ENCODE data around the gene SPAG9.

SPAG9 gene

DNA sequence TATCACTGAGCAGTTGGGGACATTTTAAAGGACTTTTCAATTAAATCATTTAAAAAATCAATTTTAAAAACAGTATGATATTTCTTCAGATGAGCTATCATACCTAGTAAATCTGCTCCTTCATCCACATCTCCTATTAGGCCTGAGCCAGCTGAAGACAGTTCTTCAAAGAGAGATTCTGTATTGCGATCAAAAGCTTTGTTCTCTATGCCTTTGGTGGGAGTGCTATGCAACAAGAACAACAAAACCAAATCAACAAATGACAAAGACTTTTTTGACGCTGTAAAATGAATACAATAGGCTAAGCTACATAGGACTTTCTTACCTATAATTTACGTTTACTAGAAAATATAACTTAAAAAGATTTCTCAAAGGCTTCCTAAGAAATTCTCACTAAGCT lies 106.5 kb downstream of the SPAG9 start:
- TF ChIP-seq FOXK2 (IDR thresholded peaks at IDR 0.05) (no peak), NFRKB (IDR thresholded peaks at IDR 0.05) (no peak), CTBP1 (IDR thresholded peaks at IDR 0.05; ENCODE audit: borderline replicate concordance) (no peak), SP1 (IDR thresholded peaks at IDR 0.05) (no peak), FOXA1 (IDR thresholded peaks at IDR 0.05) (no peak), LEF1 (IDR thresholded peaks at IDR 0.05; ENCODE audit: borderline replicate concordance) (no peak), FOXM1 (IDR thresholded peaks at IDR 0.05; ENCODE audit: borderline replicate concordance) (no peak), ARNT (IDR thresholded peaks at IDR 0.05) (no peak), ZNF384 (IDR thresholded peaks at IDR 0.05) (no peak), ELF4 (IDR thresholded peaks at IDR 0.05) (no peak), BHLHE40 (IDR thresholded peaks at IDR 0.05; ENCODE audit: borderline replicate concordance) (no peak), SUZ12 (IDR thresholded peaks at IDR 0.05) (no peak), L3MBTL2 (conservative IDR thresholded peaks at IDR 0.05) (no peak), TARDBP (IDR thresholded peaks at IDR 0.05) (no peak), HDGF (IDR thresholded peaks at IDR 0.05; ENCODE audit: borderline replicate concordance) (no peak)
- TF ChIP-seq, protein P1, sequence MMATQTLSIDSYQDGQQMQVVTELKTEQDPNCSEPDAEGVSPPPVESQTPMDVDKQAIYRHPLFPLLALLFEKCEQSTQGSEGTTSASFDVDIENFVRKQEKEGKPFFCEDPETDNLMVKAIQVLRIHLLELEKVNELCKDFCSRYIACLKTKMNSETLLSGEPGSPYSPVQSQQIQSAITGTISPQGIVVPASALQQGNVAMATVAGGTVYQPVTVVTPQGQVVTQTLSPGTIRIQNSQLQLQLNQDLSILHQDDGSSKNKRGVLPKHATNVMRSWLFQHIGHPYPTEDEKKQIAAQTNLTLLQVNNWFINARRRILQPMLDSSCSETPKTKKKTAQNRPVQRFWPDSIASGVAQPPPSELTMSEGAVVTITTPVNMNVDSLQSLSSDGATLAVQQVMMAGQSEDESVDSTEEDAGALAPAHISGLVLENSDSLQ (IDR thresholded peaks at IDR 0.05), result no peak
- CTCF ChIA-PET, result interaction anchor here (0.9 to 1.6 kb wide), 5 partner anchors 14 to 139 kb away, joined by 3 to 5 read pairs (median 3); partner anchors contain the start of gene NME1
- POLR2A ChIA-PET, result interaction anchor here (1.8 kb wide), 1 partner anchor 148 kb away, joined by 4 read pairs; the partner anchor contains the start of gene TOB1
- DNase-seq (ENCODE audit: extremely low spot score), result no peak

DNA sequence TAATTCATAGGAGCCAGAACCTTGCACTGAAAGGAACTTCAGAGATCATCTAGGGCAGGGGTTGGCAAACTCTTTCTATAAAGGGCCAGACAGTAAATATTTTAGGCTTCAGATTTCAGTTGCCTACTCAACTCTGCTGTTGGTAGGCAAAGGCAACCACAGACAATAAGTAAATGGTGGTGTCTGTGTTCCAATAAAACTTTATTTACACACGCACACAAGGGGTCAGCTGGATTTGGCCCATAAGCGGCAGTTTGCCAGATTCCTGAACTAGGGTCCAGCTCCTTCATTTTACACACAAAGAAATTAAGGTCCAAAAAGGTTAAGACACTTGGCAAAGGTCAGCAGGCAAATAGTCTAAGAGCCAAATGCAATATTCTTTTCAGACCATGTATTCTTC lies 107.3 kb downstream of the SPAG9 start:
- TF ChIP-seq FOXM1 (IDR thresholded peaks at IDR 0.05; ENCODE audit: borderline replicate concordance) (no peak), SUZ12 (IDR thresholded peaks at IDR 0.05) (no peak), ARNT (IDR thresholded peaks at IDR 0.05) (no peak), ELF4 (IDR thresholded peaks at IDR 0.05) (no peak), FOXK2 (IDR thresholded peaks at IDR 0.05) (no peak), SP1 (IDR thresholded peaks at IDR 0.05) (no peak), LEF1 (IDR thresholded peaks at IDR 0.05; ENCODE audit: borderline replicate concordance) (no peak), L3MBTL2 (conservative IDR thresholded peaks at IDR 0.05) (no peak), TARDBP (IDR thresholded peaks at IDR 0.05) (no peak)
- ChIA-PET CTCF (no interaction called here), POLR2A (no interaction called here)
- no peak for DNase-seq (ENCODE audit: extremely low spot score)

DNA sequence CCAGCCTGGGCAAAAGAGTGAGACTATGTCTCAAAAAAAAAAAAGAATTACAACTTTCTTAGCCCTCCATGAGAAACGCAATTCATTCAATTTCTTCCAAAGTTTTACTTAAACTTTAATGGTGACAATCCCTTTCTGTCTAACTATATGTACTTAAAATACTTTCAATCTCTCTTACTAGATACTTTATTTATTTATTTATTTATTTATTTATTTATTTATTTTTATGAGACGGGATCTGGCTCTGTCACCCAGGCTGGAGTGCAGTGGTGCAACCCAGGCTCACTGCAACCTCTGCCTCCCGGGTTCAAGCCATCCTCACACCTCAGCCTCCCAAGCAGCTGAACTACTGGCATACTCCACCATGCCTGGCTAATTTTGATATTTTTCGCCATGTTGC lies 108.1 kb downstream of the SPAG9 start:
- CTCF ChIA-PET, result no interaction called here
- no peak for DNase-seq (ENCODE audit: extremely low spot score)
- TF ChIP-seq ARNT (IDR thresholded peaks at IDR 0.05), result no peak
- TF ChIP-seq HDGF (IDR thresholded peaks at IDR 0.05; ENCODE audit: borderline replicate concordance), result no peak
- no peak for TF ChIP-seq NFRKB (IDR thresholded peaks at IDR 0.05)
- TF ChIP-seq SP1 (IDR thresholded peaks at IDR 0.05), result no peak
- TF ChIP-seq L3MBTL2 (conservative IDR thresholded peaks at IDR 0.05), result no peak
- no peak for TF ChIP-seq SUZ12 (IDR thresholded peaks at IDR 0.05)
- TF ChIP-seq CTBP1 (IDR thresholded peaks at IDR 0.05; ENCODE audit: borderline replicate concordance), result no peak
- no peak for TF ChIP-seq FOXM1 (IDR thresholded peaks at IDR 0.05; ENCODE audit: borderline replicate concordance)
- TF ChIP-seq ELF4 (IDR thresholded peaks at IDR 0.05), result no peak
- no peak for TF ChIP-seq FOXA1 (IDR thresholded peaks at IDR 0.05)
- no peak for TF ChIP-seq FOXK2 (IDR thresholded peaks at IDR 0.05)
- no peak for TF ChIP-seq LEF1 (IDR thresholded peaks at IDR 0.05; ENCODE audit: borderline replicate concordance)
- no peak for TF ChIP-seq TARDBP (IDR thresholded peaks at IDR 0.05)
- TF ChIP-seq BHLHE40 (IDR thresholded peaks at IDR 0.05; ENCODE audit: borderline replicate concordance), result no peak
- TF ChIP-seq, protein P1 (IDR thresholded peaks at IDR 0.05), result no peak
- POLR2A ChIA-PET, result no interaction called here

DNA sequence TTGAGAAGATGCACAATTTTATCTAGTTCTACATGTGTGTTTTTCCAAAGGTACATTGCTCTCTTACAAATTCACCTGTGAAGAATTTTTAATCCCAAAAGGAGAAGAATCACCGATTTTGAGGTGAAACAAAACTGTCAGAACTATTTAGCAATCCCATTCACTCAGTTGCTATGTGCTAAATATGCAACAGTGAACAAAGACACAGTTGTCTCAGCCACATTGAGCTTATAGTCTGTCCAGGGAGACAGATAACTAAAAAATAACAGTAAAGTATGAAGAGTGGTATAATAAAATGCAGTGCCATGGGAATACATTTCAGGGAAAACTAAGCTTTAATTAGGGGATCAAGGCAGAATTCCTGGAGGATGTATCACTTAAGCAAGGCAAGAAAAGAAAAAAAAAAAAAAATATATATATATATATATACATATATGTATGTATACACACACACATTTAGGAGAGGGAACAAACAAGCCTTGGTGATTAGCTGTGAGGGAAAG lies 110.4 kb downstream of the SPAG9 start:
- no peak for DNase-seq (ENCODE audit: extremely low spot score)
- ChIA-PET POLR2A (no interaction called here), CTCF (interaction anchor here (1.3 kb wide), 1 partner anchor 143 kb away, joined by 3 read pairs; the partner anchor contains the start of gene NME1)
- TF ChIP-seq HDGF (IDR thresholded peaks at IDR 0.05; ENCODE audit: borderline replicate concordance) (no peak), ELF4 (IDR thresholded peaks at IDR 0.05) (no peak), FOXM1 (IDR thresholded peaks at IDR 0.05; ENCODE audit: borderline replicate concordance) (no peak), L3MBTL2 (conservative IDR thresholded peaks at IDR 0.05) (no peak), SUZ12 (IDR thresholded peaks at IDR 0.05) (no peak), FOXA1 (IDR thresholded peaks at IDR 0.05) (no peak), SP1 (IDR thresholded peaks at IDR 0.05) (no peak), ARNT (IDR thresholded peaks at IDR 0.05) (no peak), BHLHE40 (IDR thresholded peaks at IDR 0.05; ENCODE audit: borderline replicate concordance) (no peak), FOXK2 (IDR thresholded peaks at IDR 0.05) (no peak), NFRKB (IDR thresholded peaks at IDR 0.05) (no peak), CTBP1 (IDR thresholded peaks at IDR 0.05; ENCODE audit: borderline replicate concordance) (no peak)

DNA sequence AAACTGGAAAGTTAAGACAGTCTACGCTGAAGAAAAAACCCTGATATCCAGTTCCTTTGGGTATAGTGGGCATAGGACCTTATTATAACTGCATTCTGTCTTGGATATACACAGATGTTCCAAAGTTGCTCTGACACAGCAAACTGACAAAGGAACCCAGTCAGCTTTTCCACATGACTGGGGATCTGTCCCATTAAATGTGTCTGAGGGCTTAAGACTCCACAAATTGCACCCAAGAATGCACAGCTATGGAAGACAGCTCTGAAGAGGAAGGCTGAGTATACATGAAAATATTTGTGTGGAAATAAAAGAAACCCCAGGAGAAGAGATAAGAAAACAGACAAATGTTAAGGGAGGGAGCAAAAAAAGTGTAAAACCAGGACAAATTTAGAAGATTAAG lies 114.1 kb downstream of the SPAG9 start:
- TF ChIP-seq FOXK2 (IDR thresholded peaks at IDR 0.05), result no peak
- TF ChIP-seq HDGF (IDR thresholded peaks at IDR 0.05; ENCODE audit: borderline replicate concordance), result no peak
- no peak for TF ChIP-seq SUZ12 (IDR thresholded peaks at IDR 0.05)
- no peak for TF ChIP-seq FOXA1 (IDR thresholded peaks at IDR 0.05)
- TF ChIP-seq NFRKB (IDR thresholded peaks at IDR 0.05), result no peak
- TF ChIP-seq FOXM1 (IDR thresholded peaks at IDR 0.05; ENCODE audit: borderline replicate concordance), result no peak
- no peak for TF ChIP-seq ELF4 (IDR thresholded peaks at IDR 0.05)
- TF ChIP-seq SP1 (IDR thresholded peaks at IDR 0.05), result no peak
- TF ChIP-seq BHLHE40 (IDR thresholded peaks at IDR 0.05; ENCODE audit: borderline replicate concordance), result no peak
- TF ChIP-seq CTBP1 (IDR thresholded peaks at IDR 0.05; ENCODE audit: borderline replicate concordance), result no peak
- CTCF ChIA-PET, result no interaction called here
- POLR2A ChIA-PET, result no interaction called here
- DNase-seq (ENCODE audit: extremely low spot score), result no peak

DNA sequence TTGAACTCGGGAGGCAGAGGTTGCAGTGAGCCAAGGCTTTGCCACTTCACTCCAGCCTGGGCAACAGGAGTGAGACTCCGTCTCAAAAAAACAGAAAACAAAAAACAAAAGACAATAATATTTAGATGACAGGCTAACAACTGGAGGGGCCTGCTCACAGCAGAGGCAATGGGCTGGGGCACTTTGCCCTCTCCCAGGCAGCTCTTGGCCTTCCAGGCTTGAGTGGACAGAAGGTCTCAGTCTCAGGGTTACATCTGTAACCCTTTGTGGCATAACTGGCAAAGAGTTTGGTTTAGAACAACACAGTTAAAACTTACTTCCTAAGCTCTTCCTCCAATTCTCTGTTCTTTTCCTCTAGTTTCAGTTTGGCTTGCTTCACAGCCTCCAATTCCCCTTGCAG lies 114.9 kb downstream of the SPAG9 start:
- TF ChIP-seq CTBP1 (IDR thresholded peaks at IDR 0.05; ENCODE audit: borderline replicate concordance) (no peak), SP1 (IDR thresholded peaks at IDR 0.05) (no peak), TARDBP (IDR thresholded peaks at IDR 0.05) (no peak), NFRKB (IDR thresholded peaks at IDR 0.05) (no peak), FOXA1 (IDR thresholded peaks at IDR 0.05) (no peak), FOXM1 (IDR thresholded peaks at IDR 0.05; ENCODE audit: borderline replicate concordance) (no peak), SUZ12 (IDR thresholded peaks at IDR 0.05) (no peak), BHLHE40 (IDR thresholded peaks at IDR 0.05; ENCODE audit: borderline replicate concordance) (no peak), ELF4 (IDR thresholded peaks at IDR 0.05) (no peak), ZNF384 (IDR thresholded peaks at IDR 0.05) (no peak), ARNT (IDR thresholded peaks at IDR 0.05) (no peak), FOXK2 (IDR thresholded peaks at IDR 0.05) (no peak), L3MBTL2 (conservative IDR thresholded peaks at IDR 0.05) (no peak), HDGF (IDR thresholded peaks at IDR 0.05; ENCODE audit: borderline replicate concordance) (no peak)
- TF ChIP-seq, protein P1 (IDR thresholded peaks at IDR 0.05), result no peak
- ChIA-PET POLR2A (no interaction called here), CTCF (no interaction called here)
- DNase-seq (ENCODE audit: extremely low spot score), result no peak

Data from HEK293T (cell line).